ENCODE results near the gene ATF6.
A peak's percentile ranks its signal among the peaks of the same experiment; 100 is the strongest.

The ATF6 gene

GRCh38 chr1:161771161-161771560 lies 5.0 kb downstream of the ATF6 start:
- no peak overlapping the region for H3K4me3 ChIP-seq (ENCODE audit: low read length)
- no peak for DNase-seq (ENCODE audit: low read depth)

GRCh38 chr1:161771973-161772372 lies 5.9 kb downstream of the ATF6 start:
- no peak for DNase-seq (ENCODE audit: low read depth)
- no peak overlapping the region for H3K4me3 ChIP-seq (ENCODE audit: low read length)

More at GRCh38 chr1:161771161-161771560, 5.0 kb downstream of the ATF6 start:
- TF ChIP-seq CTCF (conservative IDR thresholded peaks at IDR 0.05; ENCODE audit: low read length): no peak

GRCh38 chr1:161772397-161772796 lies 6.3 kb downstream of the ATF6 start:
- no peak overlapping the region for H3K4me3 ChIP-seq (ENCODE audit: low read length)
- TF ChIP-seq CTCF (conservative IDR thresholded peaks at IDR 0.05; ENCODE audit: low read length): no peak
- no peak for DNase-seq (ENCODE audit: low read depth)

More at GRCh38 chr1:161771973-161772372, 5.9 kb downstream of the ATF6 start:
- no peak for TF ChIP-seq CTCF (conservative IDR thresholded peaks at IDR 0.05; ENCODE audit: low read length)

- no peak for DNase-seq (ENCODE audit: low read depth)
- no peak for TF ChIP-seq CTCF (conservative IDR thresholded peaks at IDR 0.05; ENCODE audit: low read length)
- no peak overlapping the region for H3K4me3 ChIP-seq (ENCODE audit: low read length)
Observed at GRCh38 chr1:161773791-161774190, 7.7 kb downstream of the ATF6 start.

GRCh38 chr1:161777261-161777660 lies 11.1 kb downstream of the ATF6 start:
- H3K4me3 ChIP-seq (ENCODE audit: low read length): no peak overlapping the region
- TF ChIP-seq CTCF (conservative IDR thresholded peaks at IDR 0.05; ENCODE audit: low read length): no peak
- DNase-seq (ENCODE audit: low read depth): no peak

GRCh38 chr1:161778522-161778921 lies 12.4 kb downstream of the ATF6 start:
- no peak overlapping the region for H3K4me3 ChIP-seq (ENCODE audit: low read length)
- no peak for DNase-seq (ENCODE audit: low read depth)
- TF ChIP-seq CTCF (conservative IDR thresholded peaks at IDR 0.05; ENCODE audit: low read length): no peak

GRCh38 chr1:161779393-161779792 lies 13.3 kb downstream of the ATF6 start:
- DNase-seq (ENCODE audit: low read depth): peak; percentile 32
- no peak overlapping the region for H3K4me3 ChIP-seq (ENCODE audit: low read length)
- no peak for TF ChIP-seq CTCF (conservative IDR thresholded peaks at IDR 0.05; ENCODE audit: low read length)
